NB4 (cell line): ENCODE results near the gene EMC8.

Experiments used
- DNase-seq: peaks from one replicate; pipeline ENCODE4 v3.0.0; 2010; ENCODE audit warnings: low read depth
- H3K4me3 ChIP-seq: one replicate; pipeline ENCODE4 v1.5.1; 2011; ENCODE audit warnings: mild to moderate bottlenecking, low read depth, low read length, moderate library complexity
- CTCF ChIP-seq: IDR thresholded peaks from one replicate; pipeline ENCODE4 v1.5.1; 2012; ENCODE audit warnings: low read depth, low read length
- MAX ChIP-seq: IDR thresholded peaks from 2 replicates; pipeline ENCODE4 v1.6.1; 2011; ENCODE audit warnings: low read depth, low read length
- MYC ChIP-seq: IDR thresholded peaks from 2 replicates; pipeline ENCODE4 v1.6.1; 2011; ENCODE audit warnings: low read depth, low read length
- POLR2A ChIP-seq: IDR thresholded peaks from 2 replicates; pipeline ENCODE4 v1.6.1; 2011; ENCODE audit warnings: mild to moderate bottlenecking; ENCODE audit not compliant: insufficient read length; ENCODE audit errors: extremely low read depth

EMC8 gene

GRCh38 chr16:85833219-85833920 is 34.0 kb upstream of the EMC8 start:
- DNase-seq: no peak
- TF ChIP-seq CTCF (no peak), MYC (no peak), MAX (no peak), POLR2A (no peak)
- H3K4me3 ChIP-seq: no peak overlapping the region

GRCh38 chr16:85832570-85833218 is 33.4 kb upstream of the EMC8 start:
- H3K4me3 ChIP-seq: no peak overlapping the region
- DNase-seq: peak; percentile 48

GRCh38 chr16:85830821-85831220 is 31.5 kb upstream of the EMC8 start:
- DNase-seq: no peak
- TF ChIP-seq POLR2A: no peak
- TF ChIP-seq CTCF: no peak
- TF ChIP-seq MYC: no peak
- no peak for TF ChIP-seq MAX
- H3K4me3 ChIP-seq: no peak overlapping the region

More at GRCh38 chr16:85832570-85833218, 33.4 kb upstream of the EMC8 start:
- TF ChIP-seq MAX (no peak), CTCF (no peak), MYC (no peak), POLR2A (no peak)

- peak; percentile 98 for DNase-seq
- H3K4me3 ChIP-seq: no peak overlapping the region
- TF ChIP-seq POLR2A: no peak
- TF ChIP-seq MYC: peak; percentile 93
- TF ChIP-seq MAX: peak; percentile 87
Observed at GRCh38 chr16:85829751-85830445, 30.6 kb upstream of the EMC8 start.

- TF ChIP-seq MAX: no peak
- no peak for TF ChIP-seq POLR2A
- no peak for TF ChIP-seq CTCF
- no peak for TF ChIP-seq MYC
- no peak for DNase-seq
- H3K4me3 ChIP-seq: no peak overlapping the region
Observed at GRCh38 chr16:85829171-85829719, 29.9 kb upstream of the EMC8 start.

GRCh38 chr16:85828166-85828565 is 28.8 kb upstream of the EMC8 start:
- H3K4me3 ChIP-seq: no peak overlapping the region
- no peak for DNase-seq
- TF ChIP-seq MAX: no peak
- no peak for TF ChIP-seq CTCF
- TF ChIP-seq POLR2A: no peak
- TF ChIP-seq MYC: no peak
